22Rv1 (cell line): Measurements from ENCODE around the gene STN1.

Source experiments
- H3K27ac ChIP-seq: fragments of 450-650 bp; 2 replicates; pipeline ENCODE4 v1.5.1; 2017
- CTCF ChIP-seq: fragments of 450-650 bp; IDR thresholded peaks from 2 replicates; pipeline ENCODE4 v1.5.1; 2017; ENCODE audit warnings: mild to moderate bottlenecking
- ZFX ChIP-seq: fragments of 450-650 bp; IDR thresholded peaks from 2 replicates; pipeline ENCODE4 v1.6.1; 2017; ENCODE audit warnings: antibody characterized with exemption, borderline replicate concordance

STN1 gene

GRCh38 chr10:103843045-103843444 lies 74.9 kb downstream of the STN1 start:
- no peak overlapping the region for H3K27ac ChIP-seq
- TF ChIP-seq CTCF (no peak), ZFX (no peak)

GRCh38 chr10:103842605-103843004 lies 75.4 kb downstream of the STN1 start:
- no peak overlapping the region for H3K27ac ChIP-seq
- TF ChIP-seq CTCF (no peak), ZFX (no peak)

GRCh38 chr10:103841519-103841918 lies 76.5 kb downstream of the STN1 start:
- H3K27ac ChIP-seq, result no peak overlapping the region
- TF ChIP-seq CTCF, result no peak
- TF ChIP-seq ZFX, result no peak

GRCh38 chr10:103840740-103841070 lies 77.3 kb downstream of the STN1 start:
- TF ChIP-seq ZFX (no peak), CTCF (no peak)
- H3K27ac ChIP-seq, result no peak overlapping the region

DNA sequence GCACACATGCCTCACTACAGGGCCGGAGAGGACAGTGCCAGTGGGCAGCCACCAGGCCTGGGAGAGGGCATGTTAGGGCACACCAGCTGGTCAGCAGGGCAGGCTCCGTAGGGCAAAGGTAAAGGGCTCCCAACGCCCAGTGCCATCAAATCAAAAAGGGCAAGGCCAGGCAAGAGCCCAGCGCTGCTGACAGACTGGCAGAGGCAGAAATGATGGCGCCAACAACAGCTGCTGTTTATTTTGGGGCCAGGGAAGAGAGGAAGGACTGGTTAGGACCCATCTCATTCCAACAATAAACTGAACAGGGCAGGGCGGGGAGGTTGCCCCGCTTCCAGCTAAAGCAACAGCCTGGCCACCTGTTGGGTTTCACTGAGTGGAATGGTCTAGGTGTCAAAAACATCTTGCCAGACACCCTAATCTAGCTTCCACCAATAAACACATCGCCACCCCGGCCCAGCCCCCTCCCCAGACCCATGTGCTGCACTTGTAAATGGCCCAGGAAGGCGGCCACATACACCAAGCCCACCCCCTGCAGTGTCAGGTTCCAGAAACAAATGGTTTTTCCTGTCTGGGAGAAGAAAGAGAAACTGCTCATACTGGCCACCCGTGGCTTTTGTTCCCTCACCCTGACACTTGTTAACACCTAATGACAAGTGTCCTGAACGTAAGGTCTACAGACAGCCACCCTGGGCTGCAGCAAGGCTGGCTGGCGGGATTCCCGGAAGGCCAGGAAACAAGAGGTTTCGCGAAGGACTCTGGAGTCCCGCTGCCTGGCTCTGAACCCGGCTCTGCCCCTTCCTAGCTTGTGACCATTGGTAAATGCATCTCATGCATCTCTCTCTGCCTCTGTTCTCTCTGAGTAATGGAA lies 77.9 kb downstream of the STN1 start:
- TF ChIP-seq ZFX (no peak), CTCF (no peak)
- no peak overlapping the region for H3K27ac ChIP-seq

DNA sequence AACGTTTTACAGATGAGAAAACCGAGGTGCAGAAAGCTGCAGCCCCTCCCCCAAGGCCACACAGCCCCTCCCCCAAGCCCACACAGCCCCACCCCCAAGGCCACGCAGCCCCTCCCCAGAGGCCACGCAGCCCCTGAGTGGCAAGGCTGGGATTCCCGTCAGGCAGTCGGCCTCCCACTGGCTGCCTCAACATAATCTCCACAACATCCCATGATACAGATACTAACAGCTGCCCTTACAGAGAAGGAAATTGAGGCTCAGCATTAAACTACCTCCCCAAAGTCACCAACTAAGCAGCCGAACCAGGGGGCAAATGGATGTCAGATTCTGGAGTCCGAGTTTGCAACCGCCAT lies 78.5 kb downstream of the STN1 start:
- H3K27ac ChIP-seq, result no peak overlapping the region
- TF ChIP-seq ZFX, result no peak
- TF ChIP-seq CTCF, result no peak

DNA sequence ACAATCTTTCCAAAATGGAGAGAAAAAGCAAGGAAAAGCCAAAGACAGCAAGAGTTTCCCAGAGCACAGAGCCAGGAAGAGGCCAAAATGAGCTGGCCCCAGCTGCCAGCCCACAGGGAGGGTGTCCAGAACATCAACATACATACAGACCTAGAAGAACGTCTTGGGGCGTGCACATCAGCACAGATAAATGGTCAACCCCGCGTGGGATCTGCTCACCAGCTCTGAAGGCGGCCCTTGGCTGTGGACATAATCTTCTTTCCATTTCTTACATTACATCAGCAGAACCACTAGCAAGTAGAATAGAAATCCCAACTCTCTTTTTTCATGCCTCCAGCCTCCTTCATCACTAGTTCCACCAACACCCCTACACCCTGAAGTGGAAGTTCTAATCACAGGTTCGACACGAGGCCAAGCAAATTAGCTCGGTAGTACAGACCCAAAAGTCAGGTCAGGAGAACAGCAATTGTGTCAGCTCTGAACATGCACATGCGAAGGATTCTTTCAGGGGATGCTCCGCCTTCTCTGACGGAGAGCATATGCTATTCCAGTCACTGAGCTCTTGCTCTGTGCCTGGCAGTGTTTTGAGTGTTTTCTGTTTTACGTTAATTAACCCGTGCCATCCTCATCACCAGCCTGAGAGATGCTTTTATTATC lies 79.0 kb downstream of the STN1 start:
- H3K27ac ChIP-seq, result no peak overlapping the region
- no peak for TF ChIP-seq ZFX
- TF ChIP-seq CTCF, result no peak
